Measurements from ENCODE around the gene WNT11.

GRCh38 chr11:76228071-76228874 lies 22.0 kb upstream of the WNT11 start:
- no peak for TF ChIP-seq CTCF (IDR thresholded peaks at IDR 0.05)
- TF ChIP-seq POLR2A (IDR thresholded peaks at IDR 0.05): no peak
